ENCODE results near the gene ZNF726.
"Not testable (repeated sequence)": the region's sequence is repeated elsewhere in the genome, so short reads cannot be mapped to it uniquely, and the experiment has no call there.

ZNF726 gene

DNA sequence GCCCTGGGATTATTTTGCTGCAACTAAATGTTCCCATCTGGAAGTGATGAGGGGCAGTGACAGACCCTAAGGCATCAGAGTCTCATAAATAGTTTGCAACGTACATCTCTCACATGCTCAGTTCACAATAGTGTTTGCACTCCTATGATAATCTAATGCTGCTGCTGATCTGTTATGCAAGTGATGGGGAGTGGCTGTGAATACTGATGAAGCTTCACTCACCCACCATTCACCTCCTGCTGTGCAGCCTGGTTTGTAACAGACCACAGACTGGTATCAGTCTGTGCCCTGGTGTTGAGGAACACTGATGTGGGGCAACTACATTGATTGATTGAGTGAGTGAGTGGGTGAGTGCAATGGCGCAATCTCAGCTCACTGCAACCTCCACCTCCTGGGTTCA, 54.9 kb downstream of the ZNF726 start:
- H3K4me3 Mint-ChIP-seq: no peak overlapping the region
- H3K27me3 Mint-ChIP-seq (ENCODE audit: low read depth): peaks cover 4% of the 10 kb centered on the region
- peaks cover 48% of the 10 kb centered on the region for H3K9me3 Mint-ChIP-seq
- no peaks in the 10 kb centered on the region for H3K36me3 Mint-ChIP-seq (ENCODE audit: low read depth)
- no peaks in the 10 kb centered on the region for H3K4me1 Mint-ChIP-seq (ENCODE audit: low read depth)
- no peak overlapping the region for H3K27ac Mint-ChIP-seq

DNA sequence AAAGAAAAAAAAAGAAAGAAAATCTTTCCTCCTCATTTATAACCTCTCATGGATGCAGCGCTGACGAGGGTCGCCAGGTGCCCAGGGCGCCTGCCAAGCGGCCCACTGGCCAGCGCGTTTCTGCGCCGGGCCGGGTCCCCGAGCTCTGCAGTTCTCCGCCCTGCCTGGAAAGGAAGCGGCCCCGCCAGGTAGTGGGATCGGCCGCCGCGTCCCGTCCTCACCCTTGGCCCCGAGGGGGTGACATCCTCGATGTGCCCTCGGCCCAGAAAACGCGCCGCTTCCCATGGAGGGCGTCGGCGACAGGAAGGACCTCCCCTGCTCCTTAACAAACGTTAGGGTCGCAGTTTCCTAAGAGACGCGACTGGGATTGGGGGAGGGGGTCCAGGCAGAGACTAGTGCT, 56.9 kb downstream of the ZNF726 start:
- Mint-ChIP-seq H3K27ac (no peak overlapping the region), H3K4me3 (no peak overlapping the region), H3K36me3 (ENCODE audit: low read depth) (no peaks in the 10 kb centered on the region), H3K4me1 (ENCODE audit: low read depth) (no peaks in the 10 kb centered on the region), H3K9me3 (peaks cover 51% of the 10 kb centered on the region), H3K27me3 (ENCODE audit: low read depth) (peaks cover 4% of the 10 kb centered on the region)

DNA sequence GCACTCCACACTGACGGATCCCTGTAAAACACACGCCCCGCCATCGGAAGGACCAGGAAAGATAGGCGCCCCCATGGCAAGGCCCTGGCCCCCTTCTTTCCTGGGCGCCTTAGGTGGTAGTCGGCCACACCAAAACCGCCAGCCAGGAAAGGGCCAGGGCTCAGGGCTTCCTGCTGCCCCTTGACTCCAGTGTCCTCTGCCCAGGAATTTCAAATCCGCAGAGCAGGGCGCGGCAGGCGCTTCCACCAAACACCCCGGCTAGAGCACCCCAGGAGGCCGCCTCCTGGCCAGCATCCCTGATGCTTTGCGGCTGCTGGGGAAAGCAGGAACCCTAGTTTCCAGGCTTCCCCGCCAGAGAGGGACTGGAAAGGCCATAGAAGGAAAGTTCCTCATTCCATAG, 57.5 kb downstream of the ZNF726 start:
- peaks cover 47% of the 10 kb centered on the region for H3K9me3 Mint-ChIP-seq
- H3K4me3 Mint-ChIP-seq: no peak overlapping the region
- peaks cover 4% of the 10 kb centered on the region for H3K27me3 Mint-ChIP-seq (ENCODE audit: low read depth)
- H3K27ac Mint-ChIP-seq: no peak overlapping the region
- no peaks in the 10 kb centered on the region for H3K4me1 Mint-ChIP-seq (ENCODE audit: low read depth)
- no peaks in the 10 kb centered on the region for H3K36me3 Mint-ChIP-seq (ENCODE audit: low read depth)

DNA sequence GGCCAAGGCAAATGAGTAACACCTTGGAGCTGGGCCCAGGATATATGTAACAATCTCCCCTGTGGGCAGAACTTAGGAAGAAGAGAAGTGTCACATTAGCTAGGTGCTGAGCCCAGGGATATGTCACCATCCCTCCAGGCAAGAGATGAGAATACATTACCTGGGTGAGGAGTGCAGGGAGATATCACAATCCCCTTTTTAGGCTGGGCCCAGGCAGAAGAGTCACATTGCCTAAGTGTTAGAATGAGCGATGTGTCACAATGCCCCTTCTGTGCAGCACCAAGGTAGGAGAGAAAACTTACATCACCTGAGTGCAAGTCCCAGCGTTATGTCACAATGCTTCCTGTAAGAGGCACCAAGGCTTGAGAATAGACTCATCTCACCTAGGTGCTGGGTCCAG, 60.3 kb downstream of the ZNF726 start:
- Mint-ChIP-seq H3K27me3 (ENCODE audit: low read depth) (peaks cover 4% of the 10 kb centered on the region), H3K27ac (no peak overlapping the region), H3K9me3 (peaks cover 56% of the 10 kb centered on the region), H3K36me3 (ENCODE audit: low read depth) (no peaks in the 10 kb centered on the region), H3K4me1 (ENCODE audit: low read depth) (no peaks in the 10 kb centered on the region), H3K4me3 (no peak overlapping the region)

DNA sequence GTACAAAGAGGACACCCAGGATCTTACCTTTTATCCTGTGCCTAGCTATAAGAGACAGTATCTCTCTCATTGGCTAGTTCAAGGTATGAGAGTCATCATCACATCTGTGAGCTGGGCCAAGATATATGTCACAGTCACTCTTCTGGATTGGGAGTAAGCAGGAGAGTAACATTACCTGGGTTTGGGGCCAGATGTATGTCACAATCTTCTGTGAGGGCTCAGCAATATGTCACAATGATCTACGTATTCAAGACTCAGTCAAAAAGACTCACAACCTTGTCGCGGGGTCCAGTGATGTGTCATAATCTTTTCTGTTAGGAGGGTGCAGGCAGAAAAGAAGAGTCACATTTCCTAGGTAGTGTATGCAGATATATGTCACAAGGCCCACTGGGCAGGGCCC, 61.9 kb downstream of the ZNF726 start:
- not testable (repeated sequence) for H3K36me3 Mint-ChIP-seq (ENCODE audit: low read depth); H3K4me1 Mint-ChIP-seq (ENCODE audit: low read depth); H3K4me3 Mint-ChIP-seq; H3K27me3 Mint-ChIP-seq (ENCODE audit: low read depth); H3K27ac Mint-ChIP-seq
- H3K9me3 Mint-ChIP-seq: peaks cover 54% of the 10 kb centered on the region

DNA sequence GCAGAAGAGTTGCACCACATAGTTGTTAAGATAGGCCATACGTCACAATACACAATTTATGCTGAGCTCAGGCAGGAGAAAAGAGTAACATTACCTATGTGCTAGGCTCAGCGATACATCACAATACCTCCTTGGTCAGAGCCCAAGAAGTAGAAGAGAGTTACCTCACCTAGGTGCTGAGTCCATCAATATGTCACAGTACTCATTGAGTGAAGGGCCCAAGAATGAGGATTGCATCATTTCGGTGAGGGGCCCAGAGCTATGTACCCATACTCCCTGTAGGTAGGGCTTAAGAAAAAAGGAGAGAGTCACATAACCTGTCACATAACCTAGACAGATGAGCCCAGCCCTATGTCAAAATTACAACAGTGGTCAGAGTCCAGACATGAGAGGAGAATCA, 62.6 kb downstream of the ZNF726 start:
- H3K27ac Mint-ChIP-seq; H3K4me1 Mint-ChIP-seq (ENCODE audit: low read depth): not testable (repeated sequence)

DNA sequence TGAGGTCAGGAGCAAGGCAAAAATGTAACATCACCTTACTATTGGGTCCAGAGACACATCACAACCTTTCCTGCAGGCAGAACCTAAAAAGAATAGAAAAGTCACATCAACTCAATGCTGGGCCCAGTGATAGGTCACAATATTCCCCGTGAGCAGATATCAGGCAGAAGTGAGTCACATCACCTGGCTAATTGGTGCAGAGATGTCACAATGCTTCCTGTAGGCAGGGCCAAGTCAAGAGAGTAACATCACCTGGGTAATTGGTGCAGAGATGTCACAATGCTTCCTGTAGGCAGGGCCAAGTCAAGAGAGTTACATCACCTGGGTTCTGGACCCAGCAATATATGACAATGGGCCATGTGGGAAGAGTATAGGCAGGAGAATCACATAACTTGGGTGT, 63.4 kb downstream of the ZNF726 start:
- Mint-ChIP-seq H3K27me3 (ENCODE audit: low read depth) (peaks cover under 1% of the 10 kb centered on the region), H3K4me1 (ENCODE audit: low read depth) (no peaks in the 10 kb centered on the region), H3K36me3 (ENCODE audit: low read depth) (no peaks in the 10 kb centered on the region), H3K9me3 (peaks cover 54% of the 10 kb centered on the region), H3K27ac (no peak overlapping the region), H3K4me3 (no peak overlapping the region)

More for the DNA sequence above, 62.6 kb downstream of the ZNF726 start:
- not testable (repeated sequence) for H3K36me3 Mint-ChIP-seq (ENCODE audit: low read depth); H3K4me3 Mint-ChIP-seq; H3K27me3 Mint-ChIP-seq (ENCODE audit: low read depth)
- peaks cover 58% of the 10 kb centered on the region for H3K9me3 Mint-ChIP-seq

DNA sequence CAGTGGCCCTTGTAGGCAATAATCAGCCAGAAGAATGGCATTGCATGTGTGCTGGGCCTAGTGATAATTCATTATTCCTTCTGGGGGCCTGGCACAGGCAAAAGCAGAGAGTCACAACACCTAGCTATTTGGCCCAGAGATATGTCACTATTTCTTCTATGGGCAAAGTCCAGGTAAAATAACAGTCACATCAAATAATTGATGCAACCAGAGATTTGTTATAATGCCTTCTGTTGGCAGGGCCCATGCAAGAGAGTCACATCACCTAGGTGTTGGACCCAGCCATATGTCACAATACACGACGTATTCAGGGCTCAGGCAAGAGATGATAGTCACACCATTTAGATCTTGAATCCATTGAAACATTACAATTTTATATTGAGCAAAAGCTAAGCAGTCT, 66.1 kb downstream of the ZNF726 start:
- Mint-ChIP-seq H3K27me3 (ENCODE audit: low read depth) (no peaks in the 10 kb centered on the region), H3K27ac (no peak overlapping the region), H3K4me3 (no peak overlapping the region), H3K4me1 (ENCODE audit: low read depth) (no peaks in the 10 kb centered on the region), H3K36me3 (ENCODE audit: low read depth) (no peaks in the 10 kb centered on the region), H3K9me3 (peaks cover 41% of the 10 kb centered on the region)

DNA sequence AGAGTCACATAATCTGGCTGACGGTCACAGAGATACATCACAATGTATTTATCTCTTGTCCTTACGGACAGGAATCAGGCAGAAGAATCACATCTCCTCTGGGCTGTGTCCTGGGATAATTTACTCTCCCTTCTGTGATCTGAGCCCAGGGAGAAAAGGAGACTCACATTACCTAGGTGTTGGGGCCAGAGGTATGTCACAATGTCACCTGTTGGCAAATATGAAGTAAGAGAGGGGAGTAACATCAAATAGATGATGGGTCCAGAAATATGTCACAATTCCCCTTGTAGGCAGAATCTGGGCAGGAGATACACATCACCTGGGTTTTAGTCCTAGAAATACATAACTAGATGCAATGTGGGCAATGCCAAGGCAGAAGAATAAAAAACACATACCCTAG, 67.2 kb downstream of the ZNF726 start:
- H3K36me3 Mint-ChIP-seq (ENCODE audit: low read depth): no peaks in the 10 kb centered on the region
- no peak overlapping the region for H3K4me3 Mint-ChIP-seq
- H3K9me3 Mint-ChIP-seq: peaks cover 43% of the 10 kb centered on the region
- H3K27me3 Mint-ChIP-seq (ENCODE audit: low read depth): no peaks in the 10 kb centered on the region
- H3K4me1 Mint-ChIP-seq (ENCODE audit: low read depth): no peaks in the 10 kb centered on the region
- no peak overlapping the region for H3K27ac Mint-ChIP-seq

DNA sequence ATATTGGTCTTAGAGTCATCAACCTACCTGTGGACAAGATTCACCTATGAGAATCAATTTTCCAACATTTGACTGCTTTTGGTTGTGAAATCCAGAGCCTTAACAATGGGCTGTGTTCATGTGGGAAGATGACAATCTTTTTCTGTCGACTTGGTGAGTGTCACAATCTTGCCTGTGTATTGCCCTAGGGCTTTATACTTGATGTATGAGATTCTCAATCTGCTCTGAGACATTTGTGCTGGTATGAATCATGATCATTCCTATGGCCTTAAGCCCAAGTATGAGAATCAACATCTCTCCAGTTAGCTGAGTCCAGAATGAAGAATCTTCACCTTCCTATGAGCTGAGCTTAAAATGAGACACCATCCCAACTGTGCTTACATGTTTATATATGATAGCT, 68.7 kb downstream of the ZNF726 start:
- H3K27ac Mint-ChIP-seq: no peak overlapping the region
- no peaks in the 10 kb centered on the region for H3K4me1 Mint-ChIP-seq (ENCODE audit: low read depth)
- peaks cover 43% of the 10 kb centered on the region for H3K9me3 Mint-ChIP-seq
- H3K36me3 Mint-ChIP-seq (ENCODE audit: low read depth): no peaks in the 10 kb centered on the region
- no peak overlapping the region for H3K4me3 Mint-ChIP-seq
- H3K27me3 Mint-ChIP-seq (ENCODE audit: low read depth): no peaks in the 10 kb centered on the region
